A673 (cell line): Measurements from ENCODE around the gene AFF2. TPM values are rescaled to one million over a fixed set of nuclear protein-coding genes. Genes with fewer than 3 reads are reported as not detected.

Source experiments
- BruUV-seq: library from RNA; stranded (reverse); fragments of 400-500 nt; replicated peaks from 2 replicates; lab custom pipeline; 2021; lab: Mats Ljungman, UMichigan
- CTCF ChIA-PET: fragments of 300-600 bp; sonication (Branson Sonifier 250); formaldehyde crosslinking; loops from one replicate; lab custom pipeline; 2022; ENCODE audit warnings: antibody characterized with exemption; lab: Charles Lee
- POLR2A ChIA-PET: fragments of 300-600 bp; sonication (Branson Sonifier 250); formaldehyde crosslinking; loops from one replicate; lab custom pipeline; 2022; ENCODE audit warnings: antibody characterized with exemption; ENCODE audit not compliant: low non-redundant PET; lab: Charles Lee
- DNase-seq: peaks from one replicate; pipeline ENCODE4 v3.0.0-alpha.2; 2015; ENCODE audit warnings: low spot score
- H3K27ac ChIP-seq: fragments of 200-600 bp; sonication (generic); 2 replicates; pipeline ENCODE4 v1.5.1; 2016; ENCODE audit warnings: mixed run types, low read depth, mild to moderate bottlenecking, mixed read lengths, antibody characterized with exemption, low read length; ENCODE audit not compliant: poor library complexity, severe bottlenecking
- H3K27me3 ChIP-seq: fragments of 200-600 bp; sonication (generic); replicated peaks from 2 replicates; pipeline ENCODE4 v1.6.1; 2017; ENCODE audit warnings: mixed run types, low read depth, mild to moderate bottlenecking, mixed read lengths, antibody characterized with exemption, low read length; ENCODE audit not compliant: insufficient read depth, poor library complexity
- H3K36me3 ChIP-seq: fragments of 200-600 bp; sonication (generic); 2 replicates; pipeline ENCODE4 v1.6.1; 2016; ENCODE audit warnings: mixed run types, mild to moderate bottlenecking, mixed read lengths, antibody characterized with exemption, low read length; ENCODE audit not compliant: insufficient read depth, poor library complexity, severe bottlenecking
- H3K4me1 ChIP-seq: fragments of 200-600 bp; sonication (generic); 2 replicates; pipeline ENCODE4 v1.6.1; 2017; ENCODE audit warnings: mixed run types, mild to moderate bottlenecking, mixed read lengths, antibody characterized with exemption, low read length; ENCODE audit not compliant: insufficient read depth, poor library complexity, severe bottlenecking
- H3K4me3 ChIP-seq: fragments of 200-600 bp; sonication (generic); 2 replicates; pipeline ENCODE4 v1.5.1; 2016; ENCODE audit warnings: low read depth, mixed run types, mild to moderate bottlenecking, mixed read lengths, low read length; ENCODE audit not compliant: poor library complexity, severe bottlenecking
- H3K9me3 ChIP-seq: fragments of 200-600 bp; sonication (generic); 2 replicates; pipeline ENCODE4 v1.6.1; 2016; ENCODE audit warnings: mixed run types, low read depth, mild to moderate bottlenecking, mixed read lengths, antibody characterized with exemption, low read length; ENCODE audit not compliant: poor library complexity, severe bottlenecking
- EZH2 ChIP-seq: fragments of 200-600 bp; sonication (generic); IDR thresholded peaks from 2 replicates; pipeline ENCODE4 v1.6.1; 2017; ENCODE audit warnings: borderline replicate concordance, low read depth, mild to moderate bottlenecking, mixed read lengths, antibody characterized with exemption, low read length; ENCODE audit not compliant: poor library complexity, severe bottlenecking
- intact Hi-C: fragments of 100-400 bp; cut with micrococcal nuclease; formaldehyde crosslinking; loops from one replicate; pipeline ENCODE4 v1.10.0; 2022; ENCODE audit not compliant: unreplicated experiment
- total RNA-seq: library from RNA; stranded (reverse); gene quantifications from 2 replicates; pipeline ENCODE4 v1.2.3, GENCODE V29; 2021
- TF ChIP-seq, protein P1 (sequence below): fragments of 300-800, 200-600 bp; sonication (generic); conservative IDR thresholded peaks from 2 replicates; pipeline ENCODE4 v1.5.1; 2017; ENCODE audit warnings: low read depth, mild to moderate bottlenecking, antibody characterized with exemption, low read length, moderate library complexity, mixed read lengths

AFF2 gene
- total RNA-seq, 1 experiment from 2014 or later = not detected

GRCh38 chrX:148902581-148902980 lies 402.2 kb downstream of the AFF2 start:
- Histone ChIP-seq H3K27ac (no peak overlapping the region), H3K4me1 (no peaks in the 10 kb centered on the region), H3K27me3 (no peaks in the 10 kb centered on the region), H3K9me3 (no peaks in the 10 kb centered on the region), H3K36me3 (no peaks in the 10 kb centered on the region), H3K4me3 (no peak overlapping the region)
- ChIA-PET CTCF (no interaction called here), POLR2A (no interaction called here)
- DNase-seq = no peak
- no TSS peak for BruUV-seq
- TF ChIP-seq, protein P1, sequence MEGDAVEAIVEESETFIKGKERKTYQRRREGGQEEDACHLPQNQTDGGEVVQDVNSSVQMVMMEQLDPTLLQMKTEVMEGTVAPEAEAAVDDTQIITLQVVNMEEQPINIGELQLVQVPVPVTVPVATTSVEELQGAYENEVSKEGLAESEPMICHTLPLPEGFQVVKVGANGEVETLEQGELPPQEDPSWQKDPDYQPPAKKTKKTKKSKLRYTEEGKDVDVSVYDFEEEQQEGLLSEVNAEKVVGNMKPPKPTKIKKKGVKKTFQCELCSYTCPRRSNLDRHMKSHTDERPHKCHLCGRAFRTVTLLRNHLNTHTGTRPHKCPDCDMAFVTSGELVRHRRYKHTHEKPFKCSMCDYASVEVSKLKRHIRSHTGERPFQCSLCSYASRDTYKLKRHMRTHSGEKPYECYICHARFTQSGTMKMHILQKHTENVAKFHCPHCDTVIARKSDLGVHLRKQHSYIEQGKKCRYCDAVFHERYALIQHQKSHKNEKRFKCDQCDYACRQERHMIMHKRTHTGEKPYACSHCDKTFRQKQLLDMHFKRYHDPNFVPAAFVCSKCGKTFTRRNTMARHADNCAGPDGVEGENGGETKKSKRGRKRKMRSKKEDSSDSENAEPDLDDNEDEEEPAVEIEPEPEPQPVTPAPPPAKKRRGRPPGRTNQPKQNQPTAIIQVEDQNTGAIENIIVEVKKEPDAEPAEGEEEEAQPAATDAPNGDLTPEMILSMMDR = no peak
- TF ChIP-seq EZH2 = no peak
- intact Hi-C loops = no loop called here

- no peaks in the 10 kb centered on the region for H3K36me3 ChIP-seq
- no peak for TF ChIP-seq EZH2
- TF ChIP-seq, protein P1 = no peak
- intact Hi-C loops = no loop called here
- no peak overlapping the region for H3K4me3 ChIP-seq
- H3K9me3 ChIP-seq = no peaks in the 10 kb centered on the region
- H3K27ac ChIP-seq = no peak overlapping the region
- ChIA-PET POLR2A (no interaction called here), CTCF (no interaction called here)
- no peaks in the 10 kb centered on the region for H3K4me1 ChIP-seq
- no peak for DNase-seq
- H3K27me3 ChIP-seq = no peaks in the 10 kb centered on the region
- no TSS peak for BruUV-seq
These were observed 402.8 kb downstream of the AFF2 start for GRCh38 chrX:148903176-148903575.

GRCh38 chrX:148904421-148905111 lies 404.1 kb downstream of the AFF2 start:
- Histone ChIP-seq H3K9me3 (no peaks in the 10 kb centered on the region), H3K36me3 (no peaks in the 10 kb centered on the region), H3K4me3 (no peak overlapping the region), H3K27ac (no peak overlapping the region), H3K27me3 (no peaks in the 10 kb centered on the region), H3K4me1 (no peaks in the 10 kb centered on the region)
- intact Hi-C loops = no loop called here
- ChIA-PET POLR2A (no interaction called here), CTCF (no interaction called here)
- TF ChIP-seq, protein P1 = no peak
- TF ChIP-seq EZH2 = no peak
- BruUV-seq = no TSS peak
- no peak for DNase-seq
